HL-60 (cell line): Measurements from ENCODE around the gene LEF1.

Source experiments
- DNase-seq, 2 experiments: peaks; one replicate each; pipeline ENCODE4 v3.0.0-alpha.2; 2010 to 2020; ENCODE audit warnings: low read depth in 1 of 2, low spot score in 1 of 2
- H3K27ac ChIP-seq: fragments of 250-450 bp; sonication (Bioruptor Pico); replicated peaks from 2 replicates; pipeline ENCODE4 v1.5.1; 2020; ENCODE audit warnings: mild to moderate bottlenecking, moderate library complexity
- H3K27me3 ChIP-seq: fragments of 250-450 bp; sonication (Bioruptor Pico); 2 replicates; pipeline ENCODE4 v1.5.1; 2021; ENCODE audit warnings: mild to moderate bottlenecking, moderate library complexity; ENCODE audit not compliant: insufficient read depth, poor library complexity, severe bottlenecking
- H3K4me3 ChIP-seq: replicated peaks from 2 replicates; pipeline ENCODE4 v1.5.1; 2011; ENCODE audit warnings: mild to moderate bottlenecking, control low read depth, low read length; ENCODE audit not compliant: insufficient read depth
- CTCF ChIP-seq: IDR thresholded peaks from one replicate; pipeline ENCODE4 v1.5.1; 2011; ENCODE audit warnings: low read length, control low read depth, inconsistent platforms; ENCODE audit not compliant: insufficient read depth
- GABPA ChIP-seq: IDR thresholded peaks from 2 replicates; pipeline ENCODE4 v1.6.1; 2012; ENCODE audit warnings: low read depth
- POLR2AphosphoS5 ChIP-seq: IDR thresholded peaks from 2 replicates; pipeline ENCODE4 v1.6.1; 2012; ENCODE audit warnings: low read depth
- REST ChIP-seq: IDR thresholded peaks from 2 replicates; pipeline ENCODE4 v1.6.1; 2012; ENCODE audit warnings: low read depth; ENCODE audit not compliant: insufficient replicate concordance
- SPI1 ChIP-seq: IDR thresholded peaks from 2 replicates; pipeline ENCODE4 v1.6.1; 2012; ENCODE audit warnings: low read depth, mild to moderate bottlenecking, borderline replicate concordance

Gene LEF1

GRCh38 chr4:108111781-108112180, 57.0 kb downstream of the LEF1 start:
- TF ChIP-seq CTCF (no peak), SPI1 (no peak), REST (no peak), GABPA (no peak), POLR2AphosphoS5 (no peak)
- no peak for DNase-seq
- H3K27ac ChIP-seq: no peak overlapping the region

GRCh38 chr4:108110450-108110849, 58.3 kb downstream of the LEF1 start:
- no peaks in the 10 kb centered on the region for H3K27me3 ChIP-seq
- no peak for TF ChIP-seq SPI1
- TF ChIP-seq REST: no peak
- TF ChIP-seq CTCF: no peak
- TF ChIP-seq POLR2AphosphoS5: no peak
- TF ChIP-seq GABPA: no peak

More at GRCh38 chr4:108111781-108112180, 57.0 kb downstream of the LEF1 start:
- H3K27me3 ChIP-seq: no peaks in the 10 kb centered on the region
- no peak overlapping the region for H3K4me3 ChIP-seq

GRCh38 chr4:108109997-108110416, 58.7 kb downstream of the LEF1 start:
- Histone ChIP-seq H3K4me3 (no peak overlapping the region), H3K27me3 (no peaks in the 10 kb centered on the region), H3K27ac (no peak overlapping the region)
- TF ChIP-seq CTCF (no peak), POLR2AphosphoS5 (no peak), SPI1 (no peak), GABPA (no peak), REST (no peak)
- no peak for DNase-seq

More at GRCh38 chr4:108110450-108110849, 58.3 kb downstream of the LEF1 start:
- Histone ChIP-seq H3K4me3 (no peak overlapping the region), H3K27ac (no peak overlapping the region)
- DNase-seq: no peak
